ENCODE measurements around the gene PROC. TPM values are rescaled to one million over a fixed set of nuclear protein-coding genes. Genes with fewer than 3 reads are reported as not detected.

PROC gene
- total and polyA plus RNA-seq, 2 of the 8 experiments (the other 6 are each of a cell fraction or from before 2014, with no cell fraction given) = 1.5 to 1.6 TPM

DNA sequence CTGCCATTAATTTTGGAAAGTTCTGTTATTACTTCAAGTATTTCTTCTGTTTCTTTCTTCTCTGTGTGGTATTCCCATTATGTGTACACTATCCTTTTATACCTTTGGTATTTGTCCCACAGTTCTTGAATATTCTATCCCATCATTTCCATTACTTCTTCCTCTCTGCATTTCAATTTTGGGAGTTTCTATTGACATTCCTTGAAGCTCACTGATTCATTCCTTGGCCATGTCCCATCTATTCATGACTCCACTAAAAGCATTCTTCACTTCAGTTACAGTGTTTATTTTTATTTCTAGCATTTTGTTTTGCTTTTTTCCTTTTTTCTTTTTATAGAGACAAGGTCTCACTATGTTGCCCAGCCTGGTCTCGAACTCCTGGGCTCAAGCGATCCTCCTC, 30.3 kb downstream of the PROC start:
- Histone ChIP-seq H3K79me1 (ENCODE audit: low read depth, low read length) (no peaks in the 10 kb centered on the region), H3K9ac (replicated peaks in 1 of 4; ENCODE audit: extremely low read depth in 1 of 4, low read depth in 3 of 4, low read length in 3 of 4) (no peak overlapping the region), H3K14ac (ENCODE audit: insufficient read length) (no peak overlapping the region), H3K27ac (ENCODE audit: low read depth, low read length) (no peak overlapping the region), H2AK5ac (ENCODE audit: low read depth, low read length) (no peak overlapping the region), H2BK15ac (ENCODE audit: low read length) (no peak overlapping the region), H3K4me2 (ENCODE audit: insufficient read depth in 1 of 2, low read depth in 2 of 2, low read length in 2 of 2) (no peak overlapping the region), H3K9me3 (ENCODE audit: insufficient read depth in 2 of 2, low read depth in 1 of 2, low read length in 1 of 2) (peaks cover 0 to 6% of the 10 kb centered on the region in 2 experiments; a peak in 1 of 4 replicates), H2BK5ac (ENCODE audit: low read depth, low read length) (no peak overlapping the region), H4K91ac (replicated peaks; ENCODE audit: insufficient read length, low read length) (no peak overlapping the region), H3K4ac (replicated peaks; ENCODE audit: insufficient read length, low read depth, low read length) (no peak overlapping the region), H3K56ac (replicated peaks; ENCODE audit: insufficient read length, low read depth, low read length) (no peak overlapping the region), H4K8ac (ENCODE audit: extremely low read depth, insufficient read depth, low read length) (no peak overlapping the region), H3K27me3 (replicated peaks in 1 of 4; ENCODE audit: control insufficient read depth in 3 of 4, extremely low read depth in 1 of 4, insufficient read depth in 3 of 4, low read length in 3 of 4) (no peaks in the 10 kb centered on the region), H2AFZ (ENCODE audit: low read length) (no peak overlapping the region), H4K5ac (ENCODE audit: insufficient read length, low read depth, low read length) (no peak overlapping the region), H3K23me2 (ENCODE audit: low read depth, low read length) (peaks cover 1% of the 10 kb centered on the region; the same call in 1 of the 2 replicates), H3K23ac (ENCODE audit: insufficient read length) (no peak overlapping the region), H3K79me2 (ENCODE audit: control insufficient read depth in 1 of 2, insufficient read depth in 2 of 2, low read length in 2 of 2) (no peaks in the 10 kb centered on the region), H3K36me3 (ENCODE audit: control insufficient read depth in 2 of 4, insufficient read depth in 4 of 4, low read length in 3 of 4) (no peaks in the 10 kb centered on the region), H2BK20ac (ENCODE audit: low read length) (no peak overlapping the region), H3K18ac (ENCODE audit: extremely low read depth, low read length) (no peak overlapping the region), H4K20me1 (replicated peaks in 1 of 2; ENCODE audit: control insufficient read depth in 1 of 2, insufficient read depth in 2 of 2, low read length in 2 of 2) (no peaks in the 10 kb centered on the region), H2BK12ac (ENCODE audit: low read depth, low read length) (no peak overlapping the region), H2BK120ac (replicated peaks; ENCODE audit: low read depth, low read length) (no peak overlapping the region), H3K4me1 (replicated peaks in 1 of 4; ENCODE audit: control insufficient read depth in 3 of 4, insufficient read depth in 4 of 4, low read length in 3 of 4) (peaks cover 0 to 7% (median 1%) of the 10 kb centered on the region in 4 experiments; a peak in 2 of 7 replicates), H3K4me3 (ENCODE audit: extremely low read depth in 1 of 4, insufficient read depth in 2 of 4, low read depth in 3 of 4, low read length in 4 of 4) (no peak overlapping the region)
- ChIA-PET CTCF (ENCODE audit: partially characterized antibody) (interaction anchor here (1.3 kb wide), 1 partner anchor 24 kb away, joined by 3 read pairs; no protein-coding TSS in a partner anchor), POLR2A (ENCODE audit: partially characterized antibody) (no interaction called here)
- WGBS, 2 experiments (ENCODE audit: extremely low coverage in 1 of 2, insufficient coverage in 1 of 2, insufficient read length in 1 of 2, insufficient replicate concordance in 2 of 2, low coverage in 1 of 2, low lambda C conversion rate in 2 of 2, missing lambda C conversion rate in 1 of 2) = 92% methylated on average over 2 of the region's 2 CpGs; no CpG with 5 or more reads in 1 of the 2 experiments
- no peak for DNase-seq (ENCODE audit: low read depth in 1 of 2, low spot score in 2 of 2)
- TF ChIP-seq RAD21 (IDR thresholded peaks at IDR 0.05 in 1 of 2, conservative IDR thresholded peaks at IDR 0.05 in 1 of 2; ENCODE audit: low read depth in 2 of 2, low read length in 2 of 2) (no peak), GTF2F1 (IDR thresholded peaks at IDR 0.05; ENCODE audit: borderline replicate concordance, low read depth, low read length) (no peak), POU5F1 (IDR thresholded peaks at IDR 0.05; ENCODE audit: low read depth, low read length) (no peak)
- no peak for FAIRE-seq
